ENCODE results near the gene CDC73.

CDC73 gene

DNA sequence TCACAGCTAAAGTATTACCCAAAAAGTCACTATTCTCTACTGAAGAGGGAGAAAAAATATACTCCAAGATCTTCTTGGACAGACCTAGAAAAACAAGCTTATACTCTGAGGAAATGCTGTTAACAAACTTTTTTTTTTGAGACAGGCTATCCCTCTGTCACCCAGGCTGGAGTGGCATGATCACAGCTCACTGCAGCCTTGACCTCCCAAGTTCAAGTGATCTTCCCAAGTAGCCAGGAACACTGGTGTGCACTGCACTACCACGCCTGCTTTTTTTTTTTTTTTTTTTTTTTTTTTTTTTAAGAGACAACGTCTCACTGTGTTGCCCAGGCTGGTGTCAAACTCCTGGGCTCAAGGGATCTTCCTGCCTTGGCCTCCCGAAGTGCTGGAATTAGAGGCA, 33.9 kb upstream of the CDC73 start:
- no peak for TF ChIP-seq CTCF (IDR thresholded peaks at IDR 0.05; ENCODE audit: low read length, missing control alignments)
- H3K4me3 ChIP-seq (replicated peaks; ENCODE audit: low read depth, low read length), result no peak overlapping the region
- DNase-seq (ENCODE audit: low read depth), result no peak

DNA sequence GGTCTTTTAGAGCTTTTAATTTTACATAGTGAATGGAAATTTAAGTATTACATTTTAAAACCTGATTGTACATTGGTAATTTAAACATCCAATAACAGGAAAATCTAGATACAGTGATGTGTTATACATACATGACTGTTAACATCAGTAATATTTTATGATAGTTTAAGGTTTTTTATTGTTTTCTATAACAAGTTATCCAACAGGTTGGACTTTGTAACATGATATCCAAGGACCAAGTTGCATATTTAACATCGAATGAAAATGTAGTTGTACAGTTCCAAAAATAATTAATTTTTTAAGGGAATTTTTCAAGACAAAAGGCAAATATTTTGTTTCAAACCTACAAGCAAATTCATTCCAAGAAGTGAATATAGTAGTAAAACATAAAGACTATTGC, 31.0 kb upstream of the CDC73 start:
- no peak for DNase-seq (ENCODE audit: low read depth)
- H3K4me3 ChIP-seq (replicated peaks; ENCODE audit: low read depth, low read length), result no peak overlapping the region
- TF ChIP-seq CTCF (IDR thresholded peaks at IDR 0.05; ENCODE audit: low read length, missing control alignments), result no peak

GRCh38 chr1:193094112-193094511, 27.7 kb upstream of the CDC73 start:
- H3K4me3 ChIP-seq (replicated peaks; ENCODE audit: low read depth, low read length), result no peak overlapping the region
- no peak for DNase-seq (ENCODE audit: low read depth)
- no peak for TF ChIP-seq CTCF (IDR thresholded peaks at IDR 0.05; ENCODE audit: low read length, missing control alignments)

DNA sequence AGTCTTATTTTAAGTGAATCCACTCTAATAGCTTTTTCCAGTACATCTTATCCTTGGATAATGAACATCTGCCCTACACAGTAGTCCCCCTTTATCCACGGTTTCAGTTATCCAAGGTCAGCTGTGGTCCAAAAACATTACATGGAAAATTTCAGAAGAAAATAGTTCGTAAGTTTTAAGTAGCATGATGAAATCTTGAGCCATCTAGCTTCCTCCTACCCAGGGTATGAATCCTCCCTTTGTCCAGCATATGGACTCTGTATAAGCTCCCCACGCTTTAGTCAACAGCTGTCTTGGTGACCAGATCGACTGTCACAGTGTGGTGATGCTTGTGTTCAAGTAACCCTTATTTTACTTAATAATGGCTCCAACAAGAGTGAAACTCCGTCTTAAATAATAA, 19.2 kb upstream of the CDC73 start:
- DNase-seq (ENCODE audit: low read depth), result no peak
- no peak overlapping the region for H3K4me3 ChIP-seq (replicated peaks; ENCODE audit: low read depth, low read length)
- TF ChIP-seq CTCF (IDR thresholded peaks at IDR 0.05; ENCODE audit: low read length, missing control alignments), result no peak

DNA sequence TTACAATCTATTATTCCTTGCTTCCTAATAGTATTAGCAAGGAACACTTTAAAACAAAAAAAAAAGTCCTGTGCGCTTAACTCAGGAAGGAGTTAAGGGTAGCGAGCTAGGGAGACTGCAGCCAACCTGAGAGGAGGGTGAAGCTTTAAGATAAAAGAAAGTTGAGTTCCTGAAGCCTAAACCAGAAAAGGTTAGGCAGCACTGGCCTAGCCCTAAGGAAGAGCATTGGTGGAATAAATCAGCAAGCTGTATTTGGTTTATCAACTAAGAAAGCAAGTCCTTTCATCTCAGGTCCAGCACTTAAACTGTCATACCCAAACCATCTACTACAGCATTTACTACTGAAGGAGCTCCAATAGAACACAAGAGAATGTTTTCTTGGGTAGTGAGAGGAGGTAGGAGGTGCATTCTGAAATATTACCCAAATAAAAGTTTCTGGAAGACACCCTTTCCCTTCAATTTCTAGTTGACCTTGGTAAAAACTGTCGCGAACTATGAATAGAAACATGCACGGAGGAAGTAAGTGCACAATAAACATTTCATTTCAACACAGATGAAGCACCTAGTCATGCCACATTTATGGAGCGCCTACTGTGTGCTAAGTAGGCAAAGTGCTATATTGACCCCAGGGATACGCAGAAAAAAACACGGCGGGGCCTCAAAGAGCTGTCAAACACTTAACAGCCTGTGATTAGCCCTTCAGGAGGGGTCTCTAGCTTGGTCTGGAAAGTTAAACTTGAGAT, 17.9 kb upstream of the CDC73 start:
- TF ChIP-seq CTCF (IDR thresholded peaks at IDR 0.05; ENCODE audit: low read length, missing control alignments), result no peak
- peak overlapping the region; percentile 75 for H3K4me3 ChIP-seq (replicated peaks; ENCODE audit: low read depth, low read length)
- peak; percentile 13 for DNase-seq (ENCODE audit: low read depth)

DNA sequence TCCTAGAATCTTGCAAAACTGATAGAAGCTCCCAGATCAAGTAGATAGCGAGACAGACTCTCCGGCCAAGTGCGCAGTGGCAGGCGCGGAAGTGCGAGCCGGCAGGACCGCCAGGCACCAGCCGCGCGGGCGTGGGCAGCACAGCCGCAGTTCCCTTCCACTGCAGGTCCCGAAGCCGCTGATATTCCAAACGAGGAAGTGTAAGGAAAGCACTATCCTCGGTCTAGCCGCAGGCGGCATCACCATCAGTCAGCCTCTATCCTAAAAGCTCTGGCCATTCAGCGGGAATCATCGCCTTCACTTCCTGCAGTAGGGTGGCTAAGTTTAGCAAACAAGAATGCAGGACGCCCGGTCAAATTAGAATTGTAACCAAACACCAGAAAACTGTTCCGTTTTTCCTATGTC, 17.3 kb upstream of the CDC73 start:
- TF ChIP-seq CTCF (IDR thresholded peaks at IDR 0.05; ENCODE audit: low read length, missing control alignments), result no peak
- H3K4me3 ChIP-seq (replicated peaks; ENCODE audit: low read depth, low read length), result peak overlapping the region; percentile 75
- DNase-seq (ENCODE audit: low read depth), result peak; percentile 49
